Measurements from ENCODE around the gene DHRS4L2. TPM values are rescaled to one million over a fixed set of nuclear protein-coding genes. Genes with fewer than 3 reads are reported as not detected.
"Not testable (repeated sequence)": the region's sequence is repeated elsewhere in the genome, so short reads cannot be mapped to it uniquely, and the experiment has no call there.

The DHRS4L2 gene
- 2.0 and 13.5 TPM in 2 replicates for total RNA-seq (2014; rRNA removed; shearing (Covaris generic); ENCODE audit: low replicate concordance)

DNA sequence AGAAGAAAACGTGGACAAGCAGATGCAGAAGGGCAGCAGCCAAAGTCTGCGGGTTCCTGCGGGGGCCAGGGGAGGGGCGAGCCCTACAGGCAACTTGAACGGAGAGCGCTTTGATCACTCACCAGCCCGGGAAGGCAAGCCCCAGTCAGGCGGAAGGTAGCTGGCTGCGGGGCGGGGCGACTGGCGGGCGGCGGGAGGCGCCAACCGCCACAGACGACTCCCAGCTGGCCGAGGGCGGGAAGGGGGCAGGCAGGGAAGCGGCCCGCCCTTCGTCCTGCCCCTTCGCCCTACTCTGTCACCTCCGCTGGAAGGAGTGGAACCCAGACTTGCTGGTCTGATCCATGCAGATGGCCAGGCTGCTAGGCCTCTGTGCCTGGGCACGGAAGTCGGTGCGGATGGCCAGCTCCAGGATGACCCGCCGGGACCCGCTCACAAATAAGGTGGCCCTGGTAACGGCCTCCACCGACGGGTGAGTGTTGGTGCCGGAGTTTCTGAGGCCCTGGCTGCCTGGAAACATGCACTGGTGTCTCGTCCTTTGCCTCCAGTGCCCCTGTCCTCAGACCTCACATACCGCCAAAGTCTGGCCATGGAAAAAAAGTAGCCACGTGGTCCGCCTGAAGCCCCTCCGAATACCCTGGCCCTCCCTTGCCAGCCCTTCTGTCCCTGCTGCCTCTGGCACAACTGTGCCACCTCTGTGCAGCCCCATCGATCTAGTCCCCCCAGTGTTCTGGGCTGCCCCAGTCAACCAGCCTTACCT is at the start of gene DHRS4L2:
TSS of gene DHRS4L2 (plus strand) at position 323 of the 757 bp plus-strand sequence. CDS start at position 342, 19 bp downstream.
- not testable (repeated sequence) for H3K27me3 ChIP-seq, H3K9me3 ChIP-seq, H3K36me3 ChIP-seq
- DNase-seq: peak; percentile 87
- peak within 1 kb of the TSS; percentile 52 for H3K4me3 ChIP-seq

DNA sequence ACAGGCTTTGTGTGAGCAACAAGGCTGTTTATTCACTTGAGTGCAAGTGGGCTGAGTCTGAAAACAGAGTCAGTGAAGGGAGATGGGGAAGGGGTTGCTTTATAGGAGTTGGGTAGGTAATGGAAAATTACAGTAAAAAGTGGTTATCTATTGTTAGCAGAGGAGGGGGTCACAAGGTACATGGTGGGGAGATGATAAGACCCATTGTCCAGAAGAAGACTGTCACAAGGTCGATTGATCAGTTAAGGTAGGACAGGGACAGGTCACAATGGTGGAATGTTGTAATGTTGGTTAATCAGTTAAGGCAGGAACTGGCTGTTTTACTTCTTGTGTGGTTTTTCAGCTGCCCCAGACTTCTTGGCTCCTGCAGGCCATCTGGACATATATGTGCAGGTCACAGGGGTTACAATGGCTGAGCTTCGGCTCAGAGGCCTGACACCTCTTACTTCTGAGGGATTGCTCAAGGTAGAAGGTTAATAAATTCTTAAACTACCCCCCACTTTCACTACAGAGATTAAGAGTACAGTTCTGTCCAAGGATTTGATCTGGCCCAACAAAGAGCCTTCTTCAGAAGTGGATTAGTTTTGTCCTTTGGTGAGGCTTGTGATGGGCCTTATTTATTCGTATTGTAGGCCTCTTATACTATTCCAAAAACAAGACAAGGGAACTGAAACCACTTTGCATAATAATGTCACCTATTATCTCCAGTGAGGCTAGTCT is 49.0 kb upstream of the DHRS4L2 start:
- Histone ChIP-seq H3K4me3 (no peak overlapping the region), H3K27me3 (no peaks in the 10 kb centered on the region), H3K36me3 (no peaks in the 10 kb centered on the region), H3K9me3 (no peaks in the 10 kb centered on the region)
- DNase-seq: no peak

DNA sequence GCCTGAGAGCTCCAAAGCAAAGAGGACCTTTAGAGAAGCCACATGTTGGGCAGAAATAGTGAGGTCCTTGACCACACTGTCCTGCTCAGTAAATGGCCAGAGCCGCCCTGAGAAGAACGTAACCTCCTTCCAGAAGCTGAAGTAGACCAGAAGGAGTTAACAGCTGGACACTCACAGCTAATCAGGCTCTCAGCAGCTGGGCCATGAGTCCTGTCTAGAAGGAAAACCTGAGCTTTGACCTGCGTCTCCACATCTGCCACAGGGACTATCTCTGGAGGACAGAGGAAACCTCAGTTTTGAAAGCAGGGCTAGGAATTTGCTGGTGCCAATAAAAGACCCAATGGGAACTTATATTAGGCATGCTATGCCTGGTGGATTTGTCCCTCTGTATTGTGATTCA is 47.5 kb upstream of the DHRS4L2 start:
- H3K4me3 ChIP-seq: no peak overlapping the region
- no peaks in the 10 kb centered on the region for H3K9me3 ChIP-seq
- no peaks in the 10 kb centered on the region for H3K36me3 ChIP-seq
- no peak for DNase-seq
- no peaks in the 10 kb centered on the region for H3K27me3 ChIP-seq

DNA sequence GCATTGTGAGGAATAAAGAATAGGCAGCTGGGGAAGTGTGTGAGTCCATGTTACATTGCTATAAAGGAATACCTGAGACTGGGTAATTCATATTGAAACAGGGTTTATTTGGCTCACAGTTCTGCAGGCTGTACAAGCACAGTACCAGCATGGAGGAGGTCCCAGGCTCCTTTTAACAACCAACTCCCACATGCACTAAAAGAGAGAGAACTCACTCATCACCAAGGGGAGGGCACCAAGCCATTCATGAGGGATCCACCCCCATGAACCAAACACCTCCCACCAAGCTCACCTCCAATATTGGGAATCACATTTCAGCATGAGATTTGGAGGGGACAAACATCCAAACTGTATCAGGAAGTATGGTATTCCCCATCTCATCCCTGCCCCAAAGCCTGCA is 47.1 kb upstream of the DHRS4L2 start:
- DNase-seq: no peak
- Histone ChIP-seq H3K36me3 (no peaks in the 10 kb centered on the region), H3K27me3 (no peaks in the 10 kb centered on the region), H3K4me3 (no peak overlapping the region), H3K9me3 (no peaks in the 10 kb centered on the region)

DNA sequence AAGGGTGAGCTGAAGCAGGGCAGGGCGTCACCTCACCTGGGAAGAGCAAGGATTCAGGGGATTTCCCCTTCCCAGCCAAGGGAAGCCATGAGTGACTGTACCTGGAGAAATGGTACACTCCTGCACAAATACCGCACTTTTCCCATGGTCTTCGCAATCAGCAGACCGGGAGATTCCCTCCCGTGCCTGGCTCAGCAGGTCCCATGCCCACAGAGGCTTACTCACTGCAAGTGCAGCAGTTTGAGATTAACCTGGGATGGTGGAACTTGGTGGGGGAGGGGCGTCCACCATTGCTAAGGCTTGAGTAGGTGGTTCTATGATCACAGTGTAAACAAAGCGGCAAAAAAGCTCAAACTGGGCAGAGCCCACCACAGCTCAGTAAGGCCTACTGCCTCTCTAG is 46.1 kb upstream of the DHRS4L2 start:
- Histone ChIP-seq H3K4me3 (no peak overlapping the region), H3K27me3 (no peaks in the 10 kb centered on the region), H3K9me3 (no peaks in the 10 kb centered on the region), H3K36me3 (no peaks in the 10 kb centered on the region)
- no peak for DNase-seq

DNA sequence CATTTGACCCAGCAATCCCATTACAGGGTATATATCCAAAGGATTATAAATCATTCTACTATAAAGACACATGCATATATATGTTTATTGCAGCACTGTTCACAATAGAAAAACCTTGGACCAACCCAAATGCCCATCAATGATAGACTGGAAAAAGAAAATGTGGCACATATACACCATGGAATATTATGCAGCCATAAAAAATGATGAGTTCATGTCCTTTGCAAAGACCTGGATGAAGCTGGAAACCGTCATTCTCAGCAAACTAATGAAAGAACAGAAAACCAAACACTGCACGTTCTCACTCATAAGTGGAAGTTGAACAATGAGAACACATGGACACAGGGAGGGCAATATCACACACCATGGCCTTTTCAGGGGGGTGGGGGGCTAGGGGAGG is 39.7 kb upstream of the DHRS4L2 start:
- not testable (repeated sequence) for H3K9me3 ChIP-seq, H3K4me3 ChIP-seq, H3K27me3 ChIP-seq, H3K36me3 ChIP-seq, DNase-seq

DNA sequence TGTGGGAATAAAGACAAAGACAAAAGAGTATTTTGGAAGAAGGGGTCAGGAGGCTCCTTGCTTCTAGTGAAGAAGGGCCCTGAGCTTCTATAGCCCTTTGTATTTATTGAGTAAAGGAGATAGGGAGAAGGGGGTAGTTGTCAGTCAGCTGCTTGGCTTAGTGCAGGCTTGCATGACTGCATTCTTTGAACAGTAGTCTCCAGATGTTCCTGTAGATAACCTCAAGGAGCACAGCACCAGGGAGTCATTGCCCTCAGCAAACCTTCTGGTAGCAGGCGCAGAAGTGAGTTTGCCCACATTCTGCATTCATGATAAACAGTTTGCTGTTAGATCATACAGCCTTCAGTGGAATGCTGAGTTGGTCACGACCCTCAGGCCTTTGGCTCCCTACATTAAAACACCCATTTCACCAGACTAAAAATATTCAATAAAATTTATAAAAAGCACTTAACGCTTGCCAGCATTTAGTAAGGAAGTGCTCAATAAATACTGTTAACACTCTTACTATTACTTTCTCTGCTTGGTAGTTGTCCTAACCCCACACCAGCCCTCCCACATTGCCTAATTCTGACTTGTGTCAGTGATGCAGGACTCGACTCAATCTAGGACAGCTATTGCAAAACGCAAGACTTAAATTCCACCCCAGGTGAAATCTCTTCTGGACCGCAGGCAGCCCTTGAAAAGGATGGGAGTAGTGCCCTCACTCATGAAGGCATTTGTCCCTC is 38.2 kb upstream of the DHRS4L2 start:
- no peak for DNase-seq

DNA sequence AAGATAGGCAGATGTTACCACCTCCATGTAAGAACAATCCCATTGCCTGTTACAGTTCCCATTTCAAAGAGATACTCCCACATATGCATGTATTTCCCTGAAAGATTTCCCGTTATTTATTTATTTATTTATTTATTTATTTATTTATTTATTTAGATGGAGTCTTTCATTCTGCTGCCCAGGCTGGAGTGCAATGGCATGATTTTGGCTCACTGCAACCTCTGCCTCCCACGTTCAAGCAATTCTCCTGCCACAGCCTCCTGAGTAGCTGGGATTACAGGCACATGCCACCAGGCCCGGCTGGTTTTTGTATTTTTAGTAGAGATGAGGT is 37.6 kb upstream of the DHRS4L2 start:
- H3K27me3 ChIP-seq, H3K9me3 ChIP-seq, H3K4me3 ChIP-seq, DNase-seq, H3K36me3 ChIP-seq: not testable (repeated sequence)

More for the DNA sequence above, 38.2 kb upstream of the DHRS4L2 start:
- Histone ChIP-seq H3K4me3 (no peak overlapping the region), H3K27me3 (no peaks in the 10 kb centered on the region), H3K9me3 (no peaks in the 10 kb centered on the region), H3K36me3 (no peaks in the 10 kb centered on the region)

DNA sequence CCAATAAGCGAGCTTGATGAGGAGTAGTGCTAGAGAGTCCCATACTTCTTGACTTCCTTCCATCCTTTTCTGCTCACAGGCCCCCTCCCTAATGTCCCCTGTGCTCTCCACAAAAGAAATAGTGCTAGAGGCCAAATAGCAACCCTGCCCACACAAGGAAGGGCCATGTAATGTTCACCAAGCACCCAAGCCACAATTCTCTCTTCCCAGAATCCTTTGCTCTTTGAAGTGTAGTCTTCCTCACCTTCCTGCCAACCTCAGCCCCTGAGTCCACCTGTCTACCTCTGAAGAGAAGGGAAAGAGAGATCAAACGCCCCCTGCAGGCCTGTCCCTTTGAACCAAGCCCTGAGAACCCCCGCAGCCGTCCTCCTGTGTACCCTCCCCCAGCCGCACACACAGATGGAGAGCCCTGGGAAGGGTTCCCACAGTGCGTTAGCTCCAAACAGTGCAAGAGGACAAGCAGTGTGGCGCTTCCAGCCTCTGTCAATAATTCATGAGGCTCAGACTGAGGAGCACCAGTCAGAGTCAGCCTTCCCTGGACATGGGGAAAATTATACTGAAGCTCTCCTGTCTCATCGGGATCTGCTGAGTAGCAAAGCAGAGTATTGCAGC is 37.0 kb upstream of the DHRS4L2 start:
- Histone ChIP-seq H3K9me3 (no peaks in the 10 kb centered on the region), H3K4me3 (no peak overlapping the region), H3K36me3 (no peaks in the 10 kb centered on the region), H3K27me3 (no peaks in the 10 kb centered on the region)
- no peak for DNase-seq

DNA sequence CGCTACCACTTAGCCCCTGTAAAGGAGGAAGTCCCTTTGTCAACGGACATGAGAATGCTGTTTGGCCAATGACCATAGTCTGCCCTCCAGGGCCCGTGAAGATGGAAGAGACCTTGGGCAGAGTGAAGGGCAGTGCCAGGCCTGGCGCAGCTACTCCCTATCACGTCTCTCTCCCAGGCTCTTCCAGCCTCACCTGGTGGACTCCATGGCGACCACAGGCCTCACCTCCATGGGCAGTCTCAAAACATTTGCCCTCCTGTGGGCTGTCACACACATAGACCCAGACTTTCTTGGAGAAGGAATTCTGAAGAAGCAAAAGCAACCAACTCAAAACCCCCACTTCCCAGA is 35.6 kb upstream of the DHRS4L2 start:
- H3K27me3 ChIP-seq, H3K36me3 ChIP-seq, DNase-seq, H3K9me3 ChIP-seq: not testable (repeated sequence)
- peak overlapping the region; percentile 76 for H3K4me3 ChIP-seq

DNA sequence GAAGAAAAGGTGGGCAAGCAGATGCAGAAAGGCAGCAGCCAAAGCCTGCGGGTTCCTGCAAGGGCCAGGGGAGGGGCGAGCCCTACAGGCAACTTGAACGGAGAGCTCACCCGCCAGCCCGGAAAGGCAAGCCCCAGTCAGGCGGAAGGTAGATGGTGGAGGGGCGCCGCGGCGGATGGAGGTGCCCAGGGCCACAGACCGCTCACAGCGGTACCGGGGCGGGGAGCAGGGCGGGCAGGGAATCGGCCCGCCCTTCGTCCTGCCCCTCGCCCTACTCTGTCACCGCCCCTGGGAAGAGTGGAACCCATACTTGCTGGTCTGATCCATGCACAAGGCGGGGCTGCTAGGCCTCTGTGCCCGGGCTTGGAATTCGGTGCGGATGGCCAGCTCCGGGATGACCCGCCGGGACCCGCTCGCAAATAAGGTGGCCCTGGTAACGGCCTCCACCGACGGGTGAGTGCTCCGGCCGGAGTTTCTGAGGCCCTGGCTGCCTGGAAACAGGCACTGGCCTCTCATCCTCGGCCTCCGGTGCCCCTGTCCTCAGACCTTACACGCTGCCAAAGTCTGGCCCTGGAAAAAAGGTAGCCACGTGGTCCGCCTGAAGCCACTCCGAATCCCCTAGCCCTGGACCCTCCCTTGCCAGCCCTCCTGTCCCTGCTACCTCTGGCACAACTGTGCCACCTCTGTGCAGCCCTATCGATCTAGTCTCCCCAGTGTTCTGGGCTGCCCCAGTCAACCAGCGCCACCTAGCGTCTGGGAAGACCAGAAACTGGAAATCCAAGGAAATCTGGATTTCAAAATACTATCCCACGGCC is 35.1 kb upstream of the DHRS4L2 start, which contains the start of gene DHRS4:
TSS of gene DHRS4 (plus strand) at position 307 of the 815 bp plus-strand sequence. CDS start at position 326, 19 bp downstream.
- Histone ChIP-seq H3K36me3 (no peaks in the 10 kb centered on the region), H3K4me3 (peak within 1 kb of the TSS; percentile 76), H3K9me3 (no peaks in the 10 kb centered on the region), H3K27me3 (no peaks in the 10 kb centered on the region)
- DNase-seq: peak; percentile 80

DNA sequence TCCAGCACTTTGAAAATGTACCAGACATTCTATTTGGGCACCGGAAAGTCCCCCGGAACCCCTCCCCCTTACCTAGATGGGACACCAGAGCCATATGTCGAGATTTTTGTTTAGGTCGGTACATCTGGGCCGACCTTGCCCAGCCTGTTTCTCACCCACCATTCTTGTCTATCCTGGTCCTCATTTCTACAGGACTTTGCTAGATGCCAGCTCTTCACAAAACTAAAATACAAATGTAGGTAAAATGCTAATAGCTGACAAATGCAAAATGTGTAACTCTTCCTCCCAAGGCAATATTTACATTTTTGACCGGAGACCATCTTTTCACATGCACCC is 34.5 kb upstream of the DHRS4L2 start:
- not testable (repeated sequence) for DNase-seq, H3K9me3 ChIP-seq, H3K36me3 ChIP-seq, H3K27me3 ChIP-seq
- peak overlapping the region; percentile 76 for H3K4me3 ChIP-seq

DNA sequence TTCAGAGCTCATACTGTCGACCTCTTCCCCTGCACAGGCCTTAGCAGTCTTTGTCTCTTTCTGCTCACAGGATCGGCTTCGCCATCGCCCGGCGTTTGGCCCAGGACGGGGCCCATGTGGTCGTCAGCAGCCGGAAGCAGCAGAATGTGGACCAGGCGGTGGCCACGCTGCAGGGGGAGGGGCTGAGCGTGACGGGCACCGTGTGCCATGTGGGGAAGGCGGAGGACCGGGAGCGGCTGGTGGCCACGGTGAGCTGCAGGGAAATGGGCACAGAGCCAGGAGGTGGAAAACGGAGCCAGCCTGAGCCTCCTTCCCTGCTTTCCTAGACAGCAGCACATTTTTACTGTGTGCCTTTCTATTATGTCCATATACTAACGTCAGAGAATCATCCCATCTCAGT is 33.8 kb upstream of the DHRS4L2 start:
- not testable (repeated sequence) for H3K36me3 ChIP-seq, DNase-seq, H3K27me3 ChIP-seq, H3K9me3 ChIP-seq, H3K4me3 ChIP-seq

DNA sequence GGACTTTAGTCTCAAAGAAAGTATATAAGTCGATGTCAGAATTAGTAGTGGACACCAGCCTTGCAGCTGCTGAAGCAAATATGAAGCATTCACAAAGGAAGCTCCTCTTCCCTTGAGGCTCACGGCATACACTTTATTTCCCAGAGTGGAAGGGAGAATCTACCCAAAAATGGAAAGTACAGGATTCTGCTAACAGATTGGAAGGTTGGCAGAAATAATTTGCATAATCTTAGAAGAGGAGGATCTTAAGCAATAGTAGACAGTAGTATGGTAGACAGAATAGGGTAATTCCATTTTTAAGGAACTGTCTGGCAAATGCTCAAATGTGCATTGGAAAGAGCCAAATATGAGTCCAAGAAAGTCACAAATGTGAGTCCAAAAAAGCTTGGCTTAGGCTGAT is 32.9 kb upstream of the DHRS4L2 start:
- H3K27me3 ChIP-seq, H3K9me3 ChIP-seq, DNase-seq, H3K36me3 ChIP-seq, H3K4me3 ChIP-seq: not testable (repeated sequence)

DNA sequence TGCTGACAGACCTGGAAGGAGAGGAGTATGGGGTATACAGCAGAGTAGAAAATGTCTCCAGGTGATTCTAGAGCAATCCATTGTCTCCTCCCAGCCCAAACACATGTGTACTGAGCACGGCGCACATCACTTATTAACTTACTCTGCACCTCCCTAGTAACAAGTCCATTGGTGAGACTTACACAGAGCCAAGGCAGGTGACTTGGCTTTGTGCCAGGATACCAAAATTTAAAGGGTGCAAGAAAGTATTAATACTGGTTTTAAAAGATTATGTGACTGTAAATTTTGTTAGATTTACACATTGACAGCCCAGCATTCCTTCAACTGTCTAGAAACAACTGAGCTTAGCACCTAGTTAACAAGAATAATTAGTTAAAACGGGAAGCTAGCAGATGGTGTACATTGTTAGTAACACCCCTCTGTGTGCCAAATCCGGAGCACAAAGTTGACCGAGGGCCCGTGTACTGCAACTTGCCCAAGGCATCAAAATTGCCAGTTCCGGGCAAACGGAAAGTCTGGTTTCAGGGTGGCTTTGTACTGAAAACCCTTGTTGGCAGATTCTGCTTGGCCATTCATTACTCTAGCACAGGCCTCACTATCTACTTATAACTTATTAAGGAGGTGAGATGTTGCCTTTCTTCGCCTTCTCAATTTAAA is 30.7 kb upstream of the DHRS4L2 start:
- not testable (repeated sequence) for H3K27me3 ChIP-seq, H3K9me3 ChIP-seq, H3K36me3 ChIP-seq, DNase-seq, H3K4me3 ChIP-seq

DNA sequence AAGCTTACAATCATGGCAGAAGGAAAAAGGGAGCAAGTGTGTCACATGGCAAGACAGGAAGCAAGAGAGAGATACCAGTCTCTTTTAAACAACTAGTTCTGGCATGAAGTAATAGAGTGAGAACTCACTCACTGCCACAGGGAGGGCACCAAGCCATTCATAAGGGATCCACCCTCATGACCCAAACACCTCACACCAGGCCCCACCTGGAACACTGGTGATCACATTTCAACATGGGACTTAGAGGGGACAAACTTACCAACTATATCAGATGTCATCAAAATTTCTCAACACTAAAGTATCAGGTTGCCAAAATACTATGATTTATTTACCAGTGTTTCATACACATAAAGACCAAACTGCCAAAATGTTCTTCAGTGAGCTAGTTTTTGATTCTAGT is 27.8 kb upstream of the DHRS4L2 start:
- DNase-seq, H3K9me3 ChIP-seq, H3K36me3 ChIP-seq, H3K4me3 ChIP-seq, H3K27me3 ChIP-seq: not testable (repeated sequence)

Measured in MG63 (cell line).